ACC112 (cell line): ENCODE data around the gene ACSF2.

ENCODE experiments used
- H2AFZ ChIP-seq: fragments of 200-600 bp; sonication (generic); one replicate; pipeline ENCODE4 v1.6.0; 2017; ENCODE audit warnings: antibody characterized with exemption, low read length; ENCODE audit not compliant: unreplicated experiment
- H3K27ac ChIP-seq: fragments of 200-600 bp; sonication (generic); 2 replicates; pipeline ENCODE4 v1.5.1; 2014; ENCODE audit warnings: low read depth, mild to moderate bottlenecking, antibody characterized with exemption, low read length, moderate library complexity
- H3K27me3 ChIP-seq: fragments of 200-600 bp; sonication (generic); 2 replicates; pipeline ENCODE4 v1.6.1; 2014; ENCODE audit warnings: mild to moderate bottlenecking, antibody characterized with exemption, low read length, moderate library complexity, mixed read lengths; ENCODE audit not compliant: insufficient read depth
- H3K36me3 ChIP-seq: fragments of 200-600 bp; sonication (generic); 2 replicates; pipeline ENCODE4 v1.6.1; 2016; ENCODE audit warnings: mild to moderate bottlenecking, antibody characterized with exemption, low read length, moderate library complexity, mixed read lengths; ENCODE audit not compliant: insufficient read depth
- H3K4me1 ChIP-seq: fragments of 200-600 bp; sonication (generic); one replicate; pipeline ENCODE4 v1.6.1; 2016; ENCODE audit warnings: low read length, mixed read lengths; ENCODE audit not compliant: insufficient read depth, unreplicated experiment, control insufficient read depth
- H3K4me3 ChIP-seq: fragments of 200-600 bp; sonication (generic); 2 replicates; pipeline ENCODE4 v1.5.1; 2014; ENCODE audit warnings: mild to moderate bottlenecking, low read depth, low read length
- H3K79me2 ChIP-seq: fragments of 200-600 bp; sonication (generic); one replicate; pipeline ENCODE4 v1.6.0; 2016; ENCODE audit warnings: low read length; ENCODE audit not compliant: control insufficient read depth, unreplicated experiment, insufficient read depth

The ACSF2 gene

DNA sequence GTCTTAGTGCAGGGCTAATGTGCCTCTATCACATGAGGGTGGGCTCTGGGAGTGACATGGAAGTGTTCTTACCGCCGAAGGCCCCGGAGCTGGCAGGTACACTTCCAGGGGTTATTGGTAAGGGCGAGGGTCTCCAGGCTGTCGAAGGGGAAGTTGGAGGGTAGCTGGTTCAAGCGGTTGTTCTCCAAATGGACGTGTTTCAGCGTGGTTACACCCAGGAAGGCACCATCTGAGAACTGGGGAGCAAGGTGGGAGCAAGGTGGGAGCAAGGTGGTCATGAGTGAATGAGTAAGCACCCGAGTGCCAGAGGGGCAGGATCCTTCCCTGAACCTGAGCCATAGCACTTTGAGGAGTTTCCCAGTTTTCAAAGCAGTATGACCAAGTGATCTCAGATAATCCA, 39.6 kb downstream of the ACSF2 start:
- Histone ChIP-seq H3K4me1 (no peaks in the 10 kb centered on the region), H2AFZ (no peak overlapping the region), H3K4me3 (no peak overlapping the region), H3K36me3 (no peaks in the 10 kb centered on the region), H3K27ac (no peak overlapping the region), H3K79me2 (no peaks in the 10 kb centered on the region), H3K27me3 (peaks cover 21% of the 10 kb centered on the region)

GRCh38 chr17:50466371-50467113, 40.5 kb downstream of the ACSF2 start:
- Histone ChIP-seq H3K36me3 (no peaks in the 10 kb centered on the region), H3K4me3 (no peak overlapping the region), H3K27ac (no peak overlapping the region), H3K4me1 (no peaks in the 10 kb centered on the region), H3K27me3 (peaks cover 21% of the 10 kb centered on the region), H2AFZ (no peak overlapping the region), H3K79me2 (no peaks in the 10 kb centered on the region)

- H3K4me3 ChIP-seq = no peak overlapping the region
- H3K27ac ChIP-seq = no peak overlapping the region
- no peak overlapping the region for H2AFZ ChIP-seq
- H3K36me3 ChIP-seq = no peaks in the 10 kb centered on the region
- no peaks in the 10 kb centered on the region for H3K79me2 ChIP-seq
- H3K27me3 ChIP-seq = peaks cover 21% of the 10 kb centered on the region
- no peaks in the 10 kb centered on the region for H3K4me1 ChIP-seq
Measured at GRCh38 chr17:50467114-50467854, 41.3 kb downstream of the ACSF2 start.

DNA sequence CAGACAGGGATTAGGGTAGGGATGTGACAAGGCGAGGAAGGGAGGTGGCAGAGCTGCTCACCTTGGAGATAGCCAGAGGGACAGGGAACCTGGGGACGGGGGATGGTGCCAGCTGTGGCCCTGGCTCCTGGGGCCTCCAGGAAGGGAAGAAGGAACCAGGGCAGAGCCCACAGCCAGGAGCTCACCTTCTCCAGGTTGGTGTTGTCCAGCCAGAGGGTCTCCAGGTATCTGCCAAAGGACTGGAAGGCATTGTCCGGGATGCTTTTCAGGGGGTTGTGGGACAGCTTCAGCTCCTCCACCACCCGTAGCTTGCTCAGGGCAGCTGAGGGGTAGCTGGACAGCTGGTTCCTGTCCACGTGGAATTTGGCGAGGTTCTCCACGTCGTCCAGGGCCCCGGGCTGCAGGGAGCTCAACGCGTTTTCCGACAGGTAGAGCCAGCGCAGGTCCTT, 41.9 kb downstream of the ACSF2 start:
- H3K79me2 ChIP-seq = no peaks in the 10 kb centered on the region
- no peaks in the 10 kb centered on the region for H3K36me3 ChIP-seq
- H3K27me3 ChIP-seq = peaks cover 21% of the 10 kb centered on the region
- no peak overlapping the region for H3K27ac ChIP-seq
- H2AFZ ChIP-seq = no peak overlapping the region
- no peaks in the 10 kb centered on the region for H3K4me1 ChIP-seq
- H3K4me3 ChIP-seq = no peak overlapping the region

- peaks cover 21% of the 10 kb centered on the region for H3K27me3 ChIP-seq
- H3K4me3 ChIP-seq = peak within 1 kb of the TSS; percentile 67
- no peaks in the 10 kb centered on the region for H3K79me2 ChIP-seq
- H2AFZ ChIP-seq = no peak within 1 kb of the TSS
- no peaks in the 10 kb centered on the region for H3K4me1 ChIP-seq
- H3K36me3 ChIP-seq = no peaks in the 10 kb centered on the region
- H3K27ac ChIP-seq = no peak within 1 kb of the TSS
Measured at GRCh38 chr17:50468304-50469207, 42.5 kb downstream of the ACSF2 start, which contains the start of gene CHAD. Gene CHAD, minus strand, starts transcription at chr17:50468880. Its CDS starts 67 bp downstream, at chr17:50468813.

DNA sequence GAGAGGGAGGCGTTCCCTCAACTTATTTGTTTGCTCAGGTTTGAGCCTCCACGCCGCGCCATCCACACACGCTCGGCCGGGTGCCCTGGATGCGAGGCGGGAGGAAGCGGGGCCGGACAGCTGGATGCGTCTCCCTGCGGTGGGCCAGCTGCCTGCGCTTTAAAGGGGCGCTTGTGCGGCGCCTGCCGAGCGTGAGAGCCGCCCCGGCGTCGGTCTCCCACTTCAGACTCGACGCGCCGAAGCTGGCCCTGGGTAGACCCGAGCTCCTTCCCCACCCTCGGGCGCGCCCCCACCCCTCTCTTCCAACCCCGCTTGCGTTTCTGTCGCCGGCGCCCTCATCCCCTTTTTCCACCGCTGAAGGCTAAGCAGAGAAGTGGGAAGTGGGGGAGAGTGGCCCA, 43.2 kb downstream of the ACSF2 start:
- H3K27me3 ChIP-seq = peaks cover 21% of the 10 kb centered on the region

GRCh38 chr17:50469671-50470305, 43.8 kb downstream of the ACSF2 start:
- Histone ChIP-seq H3K4me1 (no peaks in the 10 kb centered on the region), H3K36me3 (no peaks in the 10 kb centered on the region), H3K27me3 (peaks cover 21% of the 10 kb centered on the region), H3K79me2 (no peaks in the 10 kb centered on the region), H2AFZ (no peak overlapping the region), H3K27ac (no peak overlapping the region), H3K4me3 (no peak overlapping the region)

More for the DNA sequence above, 43.2 kb downstream of the ACSF2 start:
- Histone ChIP-seq H2AFZ (no peak overlapping the region), H3K4me1 (no peaks in the 10 kb centered on the region), H3K27ac (no peak overlapping the region), H3K4me3 (peak overlapping the region; percentile 67), H3K79me2 (no peaks in the 10 kb centered on the region), H3K36me3 (no peaks in the 10 kb centered on the region)

GRCh38 chr17:50470426-50470825, 44.4 kb downstream of the ACSF2 start:
- H3K27me3 ChIP-seq = peaks cover 21% of the 10 kb centered on the region
- no peak overlapping the region for H2AFZ ChIP-seq
- H3K36me3 ChIP-seq = no peaks in the 10 kb centered on the region

GRCh38 chr17:50471009-50471905, 45.2 kb downstream of the ACSF2 start:
- Histone ChIP-seq H3K4me1 (no peaks in the 10 kb centered on the region), H3K27ac (no peak overlapping the region), H3K4me3 (no peak overlapping the region), H3K27me3 (peaks cover 21% of the 10 kb centered on the region), H3K36me3 (no peaks in the 10 kb centered on the region), H2AFZ (no peak overlapping the region), H3K79me2 (no peaks in the 10 kb centered on the region)

More at GRCh38 chr17:50470426-50470825, 44.4 kb downstream of the ACSF2 start:
- no peaks in the 10 kb centered on the region for H3K4me1 ChIP-seq
- no peak overlapping the region for H3K27ac ChIP-seq
- no peaks in the 10 kb centered on the region for H3K79me2 ChIP-seq
- H3K4me3 ChIP-seq = no peak overlapping the region
